Activated CD4-positive, alpha-beta T cell treated with anti-CD3 and anti-CD28 coated beads, Interleukin-2, amount 10 ng/mL, durations not matched to agents 7 days and 5 days (primary cell): ENCODE data around the gene KLHL11. TPM values are rescaled to one million over a fixed set of nuclear protein-coding genes. Genes with fewer than 3 reads are reported as not detected.
A peak's percentile ranks its signal among the peaks of the same experiment; 100 is the strongest.

Source experiments
- CTCF ChIA-PET: fragments of 350-600 bp; sonication (Branson Sonifier 250); formaldehyde crosslinking; loops from one replicate; lab custom pipeline; 2021; ENCODE audit warnings: antibody characterized with exemption; lab: Charles Lee
- POLR2A ChIA-PET: fragments of 350-600 bp; sonication (Branson Sonifier 250); formaldehyde crosslinking; loops from one replicate; lab custom pipeline; 2021; ENCODE audit warnings: antibody characterized with exemption; lab: Charles Lee
- DNase-seq: peaks from one replicate; pipeline ENCODE4 v3.0.0-alpha.2; 2020
- H3K27ac Mint-ChIP-seq: one replicate; pipeline ENCODE4 v1.8.0; 2021; ENCODE audit warnings: mild to moderate bottlenecking, moderate library complexity, mixed read lengths
- H3K27me3 Mint-ChIP-seq: one replicate; pipeline ENCODE4 v1.8.0; 2021; ENCODE audit warnings: mixed read lengths
- H3K36me3 Mint-ChIP-seq: one replicate; pipeline ENCODE4 v1.8.0; 2021; ENCODE audit warnings: low read depth, mixed read lengths
- H3K4me1 Mint-ChIP-seq: one replicate; pipeline ENCODE4 v1.8.0; 2021; ENCODE audit warnings: mixed read lengths
- H3K4me3 Mint-ChIP-seq: one replicate; pipeline ENCODE4 v1.8.0; 2021; ENCODE audit warnings: mild to moderate bottlenecking, moderate library complexity, mixed read lengths
- H3K9me3 Mint-ChIP-seq: one replicate; pipeline ENCODE4 v1.8.0; 2021; ENCODE audit warnings: mixed read lengths
- total RNA-seq, 2 experiments: library from RNA; stranded (reverse); gene quantifications; one replicate each; pipeline ENCODE4 v1.2.3, GENCODE V29; 2021

Gene KLHL11
- total RNA-seq, 2 experiments from 2014 or later: 13.2 to 13.9 TPM

DNA sequence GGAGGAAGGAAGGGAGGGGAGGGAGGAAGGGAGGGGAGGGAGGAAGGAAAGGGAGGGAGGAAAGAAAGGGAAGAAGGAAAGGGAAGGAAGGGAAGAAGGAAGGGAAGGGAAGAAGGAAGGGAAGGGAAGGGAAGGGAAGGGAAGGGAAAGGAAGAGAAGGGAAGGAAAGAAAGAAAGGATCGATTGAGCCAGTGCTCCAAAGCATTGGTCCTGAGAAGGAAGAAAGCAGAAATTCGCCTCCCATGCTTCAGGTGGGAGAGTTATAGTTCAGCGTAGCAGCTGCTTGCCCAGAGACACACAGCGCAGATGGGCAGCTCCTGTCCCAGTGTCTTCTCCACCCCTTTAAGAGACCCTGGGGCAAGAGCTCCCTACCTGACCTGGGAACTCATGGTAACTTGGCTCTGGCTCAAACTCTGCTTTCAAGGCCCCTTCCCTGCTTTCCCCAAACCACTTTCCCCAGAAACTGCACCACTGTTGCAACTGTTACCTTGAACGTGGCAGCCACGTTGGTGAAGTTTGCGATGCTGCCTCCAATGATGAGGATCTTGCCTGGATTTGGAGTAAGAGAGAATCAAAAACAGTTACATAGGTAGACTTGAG is 39.1 kb upstream of the KLHL11 start:
- Mint-ChIP-seq H3K4me1 (no peaks in the 10 kb centered on the region), H3K9me3 (no peaks in the 10 kb centered on the region), H3K27ac (no peak overlapping the region), H3K4me3 (no peak overlapping the region), H3K36me3 (peaks cover 46% of the 10 kb centered on the region), H3K27me3 (no peaks in the 10 kb centered on the region)
- CTCF ChIA-PET: no interaction called here
- POLR2A ChIA-PET: no interaction called here
- no peak for DNase-seq

DNA sequence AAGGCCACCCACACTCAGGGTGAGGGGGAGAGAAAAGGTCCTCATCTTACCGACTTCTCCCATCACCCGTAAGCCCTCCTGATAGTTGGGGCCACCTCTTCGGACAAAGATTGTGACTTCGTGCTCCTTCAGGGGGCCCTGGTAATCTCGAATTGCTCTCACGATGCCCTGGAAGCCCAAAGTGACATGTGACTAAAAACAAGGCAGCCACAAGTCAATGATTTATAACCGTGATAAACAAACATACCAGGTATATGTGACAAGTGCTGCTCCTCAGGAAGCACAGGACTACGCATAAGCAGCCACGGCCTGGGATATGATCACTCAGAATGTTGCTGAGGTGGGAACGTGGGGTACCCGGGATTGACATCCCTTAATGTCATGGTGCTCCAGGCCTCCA is 36.4 kb upstream of the KLHL11 start:
- CTCF ChIA-PET: interaction anchor here (0.7 kb wide), 1 partner anchor 38 kb away, joined by 3 read pairs; no protein-coding TSS in a partner anchor
- H3K27ac Mint-ChIP-seq: no peak overlapping the region
- H3K9me3 Mint-ChIP-seq: no peaks in the 10 kb centered on the region
- peaks cover 47% of the 10 kb centered on the region for H3K36me3 Mint-ChIP-seq
- H3K4me3 Mint-ChIP-seq: no peak overlapping the region
- POLR2A ChIA-PET: no interaction called here
- DNase-seq: no peak
- H3K27me3 Mint-ChIP-seq: no peaks in the 10 kb centered on the region
- H3K4me1 Mint-ChIP-seq: no peaks in the 10 kb centered on the region

DNA sequence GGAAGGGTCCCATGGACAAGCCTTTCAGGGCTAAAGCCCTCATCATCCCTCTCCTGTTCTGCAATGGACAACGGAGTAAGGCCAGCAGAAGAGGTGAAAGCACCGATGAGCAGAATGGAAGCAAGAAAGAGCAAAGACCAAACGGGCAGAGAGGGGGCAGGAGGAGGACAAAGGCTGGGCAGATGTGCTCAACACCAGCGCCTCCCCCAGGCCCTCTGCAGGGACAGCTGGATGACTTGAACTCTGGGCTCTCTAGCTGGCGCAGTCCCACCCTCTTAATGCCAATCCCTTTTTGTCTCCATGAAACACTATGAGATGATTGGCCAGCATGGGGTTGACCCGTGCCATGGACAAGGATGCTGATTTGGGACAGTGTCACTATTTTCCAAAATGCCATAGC is 31.5 kb upstream of the KLHL11 start:
- Mint-ChIP-seq H3K4me3 (no peak overlapping the region), H3K4me1 (no peaks in the 10 kb centered on the region), H3K27ac (no peak overlapping the region), H3K36me3 (peaks cover 61% of the 10 kb centered on the region), H3K9me3 (no peaks in the 10 kb centered on the region), H3K27me3 (no peaks in the 10 kb centered on the region)
- POLR2A ChIA-PET: no interaction called here
- DNase-seq: no peak
- CTCF ChIA-PET: no interaction called here

DNA sequence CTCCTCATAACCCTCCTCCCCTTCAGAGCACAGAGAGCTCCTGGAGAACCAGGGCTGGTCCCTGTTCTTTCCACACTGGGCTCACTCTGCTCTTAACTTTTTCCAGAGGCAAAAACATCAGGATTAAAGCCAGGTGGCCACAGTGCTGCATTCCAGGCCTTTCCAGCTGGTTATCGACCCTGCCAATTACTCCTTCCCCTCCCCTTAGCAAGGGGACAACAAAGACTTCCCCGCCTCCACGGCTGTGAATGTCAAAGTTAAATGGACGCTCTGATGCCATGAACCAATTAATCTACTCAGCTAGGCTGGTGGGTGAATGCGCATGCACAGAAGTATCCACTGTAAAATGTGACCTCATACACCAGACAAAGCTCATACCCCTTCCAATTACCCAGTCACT is 30.4 kb upstream of the KLHL11 start:
- no peak overlapping the region for H3K27ac Mint-ChIP-seq
- H3K4me1 Mint-ChIP-seq: no peaks in the 10 kb centered on the region
- POLR2A ChIA-PET: no interaction called here
- CTCF ChIA-PET: interaction anchor here (0.5 to 1.1 kb wide), 3 partner anchors 18 to 95 kb away, joined by 3 to 4 read pairs (median 3); no protein-coding TSS in a partner anchor
- H3K4me3 Mint-ChIP-seq: no peak overlapping the region
- H3K9me3 Mint-ChIP-seq: no peaks in the 10 kb centered on the region
- H3K27me3 Mint-ChIP-seq: no peaks in the 10 kb centered on the region
- no peak for DNase-seq
- peaks cover 54% of the 10 kb centered on the region for H3K36me3 Mint-ChIP-seq

DNA sequence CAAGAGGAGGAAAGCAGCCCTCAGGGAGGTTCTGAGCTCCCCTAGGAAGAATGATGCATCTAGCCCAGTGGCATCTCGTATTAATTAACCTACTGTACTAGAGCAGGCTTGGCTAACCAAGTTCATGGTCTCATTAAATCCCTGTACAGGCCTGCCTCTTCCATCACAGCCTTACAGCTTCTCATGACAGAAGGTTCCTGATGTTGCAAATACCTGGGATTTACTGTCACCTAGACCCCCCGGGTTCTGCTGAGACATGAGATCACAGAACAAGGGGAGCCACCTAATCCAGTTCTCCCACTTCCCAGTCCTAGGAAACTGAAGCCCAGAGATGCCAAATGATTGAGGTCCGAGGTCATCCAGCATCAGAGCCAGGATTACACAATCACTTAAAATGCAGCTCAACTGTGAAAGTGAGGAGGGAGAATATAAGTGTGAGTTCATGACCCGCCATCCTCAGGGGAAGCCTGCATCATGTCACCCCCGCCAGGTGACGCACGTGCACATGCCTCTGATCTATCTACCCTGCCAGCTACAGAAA is 29.6 kb upstream of the KLHL11 start:
- Mint-ChIP-seq H3K4me1 (no peaks in the 10 kb centered on the region), H3K27ac (no peak overlapping the region), H3K4me3 (no peak overlapping the region), H3K9me3 (no peaks in the 10 kb centered on the region), H3K27me3 (no peaks in the 10 kb centered on the region), H3K36me3 (peaks cover 55% of the 10 kb centered on the region)
- no peak for DNase-seq
- CTCF ChIA-PET: interaction anchor here (0.5 to 1.3 kb wide), 2 partner anchors 12 to 94 kb away, joined by 3 read pairs; no protein-coding TSS in a partner anchor
- POLR2A ChIA-PET: no interaction called here

DNA sequence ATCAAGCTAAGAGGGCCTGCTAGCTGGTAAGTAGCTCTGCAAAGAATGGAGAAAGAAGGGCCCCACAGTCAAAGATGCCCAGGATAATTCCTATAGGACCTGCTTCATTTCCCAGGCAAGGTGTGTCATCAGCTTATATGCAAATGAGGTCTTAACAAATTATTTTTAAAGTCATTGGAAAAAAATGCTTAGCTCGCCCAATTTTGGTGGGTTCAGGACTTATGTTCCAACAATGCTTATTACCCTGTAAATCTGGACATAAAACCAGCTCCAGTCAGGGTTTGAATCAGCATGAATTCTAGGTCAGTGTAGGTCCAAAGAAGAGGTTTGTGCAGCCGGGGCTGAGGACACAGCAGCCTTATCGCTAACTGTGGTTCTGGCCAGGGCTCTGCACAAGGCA is 28.2 kb upstream of the KLHL11 start:
- Mint-ChIP-seq H3K27ac (no peak overlapping the region), H3K36me3 (peaks cover 48% of the 10 kb centered on the region), H3K9me3 (no peaks in the 10 kb centered on the region), H3K27me3 (no peaks in the 10 kb centered on the region), H3K4me1 (no peaks in the 10 kb centered on the region), H3K4me3 (no peak overlapping the region)
- DNase-seq: no peak
- CTCF ChIA-PET: interaction anchor here (0.7 to 1.3 kb wide), 6 partner anchors 9 to 156 kb away, joined by 3 read pairs; partner anchors contain the start of gene ACLY
- POLR2A ChIA-PET: no interaction called here

DNA sequence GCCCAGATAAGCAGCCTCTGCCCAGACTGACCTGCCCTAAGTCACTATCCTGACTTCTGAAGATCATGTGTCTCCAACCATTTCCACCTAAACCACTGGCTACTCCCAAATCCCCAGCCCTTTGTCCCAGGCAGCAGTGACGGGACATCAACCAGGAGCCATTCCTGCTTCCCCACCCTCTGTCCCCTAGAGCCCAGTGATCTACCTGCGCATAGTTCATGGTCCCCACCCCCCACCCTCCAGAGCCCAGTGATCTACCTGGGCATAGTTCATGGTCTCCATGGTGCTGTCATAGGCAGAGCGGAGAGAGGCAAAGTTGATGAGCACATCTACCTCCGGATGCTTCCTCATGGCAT is 26.8 kb upstream of the KLHL11 start:
- Mint-ChIP-seq H3K4me1 (no peaks in the 10 kb centered on the region), H3K9me3 (no peaks in the 10 kb centered on the region), H3K4me3 (no peak overlapping the region), H3K27ac (no peak overlapping the region), H3K27me3 (no peaks in the 10 kb centered on the region), H3K36me3 (peaks cover 51% of the 10 kb centered on the region)
- no peak for DNase-seq
- CTCF ChIA-PET: interaction anchor here (0.6 to 1.0 kb wide), 2 partner anchors 90 to 221 kb away, joined by 3 to 5 read pairs; partner anchors contain the start of gene DHX58
- POLR2A ChIA-PET: no interaction called here

DNA sequence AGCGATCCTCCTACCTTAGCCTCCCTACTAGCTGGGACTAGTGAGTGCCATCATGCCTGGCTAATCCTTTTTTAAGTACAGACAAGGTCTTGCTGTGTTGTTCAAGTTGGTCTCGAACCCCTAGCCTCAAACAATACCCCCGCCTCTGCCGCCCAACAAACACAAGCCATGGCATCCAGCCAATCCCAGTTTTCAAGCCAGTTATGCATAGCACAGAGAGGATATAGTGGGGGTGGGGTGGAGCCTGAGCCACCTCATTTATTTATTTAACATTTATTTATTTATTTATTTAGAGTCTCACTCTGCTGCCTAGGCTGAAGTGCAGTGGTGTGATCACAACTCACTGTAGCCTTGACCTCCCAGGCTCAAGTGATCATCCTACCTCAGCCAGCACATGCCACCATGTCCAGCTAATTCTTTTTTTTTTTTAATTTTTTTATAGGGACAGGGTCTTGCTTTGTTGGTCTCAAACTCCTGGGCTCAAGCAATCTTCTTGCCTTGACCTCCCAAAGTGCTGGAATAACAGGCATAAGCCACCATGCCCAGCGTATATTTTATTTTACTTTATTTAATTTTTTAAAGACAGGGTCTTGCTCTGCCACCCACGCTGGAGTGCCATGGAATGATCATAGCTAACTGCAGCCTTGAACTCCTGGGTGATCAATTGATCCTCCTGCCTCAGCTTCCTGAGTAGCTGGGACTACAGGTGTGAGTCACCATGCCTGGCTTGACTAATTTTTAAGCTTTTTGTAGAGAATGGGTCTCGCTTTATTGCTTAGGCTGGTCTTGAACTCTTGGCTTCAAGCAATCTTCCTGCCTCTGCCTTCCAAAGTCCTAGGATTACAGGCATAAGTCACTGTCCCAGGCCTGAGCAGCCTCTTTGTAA is 26.2 kb upstream of the KLHL11 start:
- Mint-ChIP-seq H3K4me1 (no peaks in the 10 kb centered on the region), H3K36me3 (peaks cover 45% of the 10 kb centered on the region), H3K9me3 (no peaks in the 10 kb centered on the region), H3K27ac (no peak overlapping the region), H3K27me3 (no peaks in the 10 kb centered on the region), H3K4me3 (no peak overlapping the region)
- ChIA-PET POLR2A (no interaction called here), CTCF (interaction anchor here (0.7 kb wide), 1 partner anchor 137 kb away, joined by 3 read pairs; no protein-coding TSS in a partner anchor)
- no peak for DNase-seq

DNA sequence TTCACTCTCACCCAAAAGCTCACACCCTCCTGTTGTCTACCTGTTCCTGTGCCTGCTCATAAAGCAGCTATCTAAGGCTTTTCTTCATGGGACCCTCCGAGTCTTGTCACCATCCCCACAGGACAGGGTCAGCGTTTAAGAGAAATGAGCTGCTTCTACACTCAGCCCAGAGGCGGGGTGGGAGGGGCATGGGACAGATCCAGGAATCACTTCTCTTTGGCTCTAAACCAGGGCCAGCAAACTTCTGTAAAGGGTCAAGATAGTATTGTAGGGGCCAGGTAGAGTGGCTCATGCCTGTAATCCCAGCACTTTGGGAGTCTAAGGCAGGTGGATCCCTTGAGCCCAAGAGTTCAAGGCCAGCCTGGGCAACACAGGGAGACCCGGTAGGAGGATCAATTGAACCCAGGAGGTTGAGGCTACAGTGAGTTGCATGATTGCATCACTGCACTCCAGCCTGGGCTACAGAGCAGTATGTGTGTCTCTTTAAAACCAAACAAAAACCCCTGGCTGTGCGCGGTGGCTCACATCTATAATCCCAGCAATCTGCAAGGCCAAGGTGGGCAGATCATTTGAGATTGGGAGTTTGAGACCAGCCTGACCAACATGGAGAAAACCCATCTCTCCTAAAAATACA is 23.2 kb upstream of the KLHL11 start:
- Mint-ChIP-seq H3K4me3 (no peak overlapping the region), H3K27me3 (no peaks in the 10 kb centered on the region), H3K27ac (no peak overlapping the region), H3K4me1 (no peaks in the 10 kb centered on the region), H3K9me3 (no peaks in the 10 kb centered on the region), H3K36me3 (peaks cover 44% of the 10 kb centered on the region)
- CTCF ChIA-PET: no interaction called here
- POLR2A ChIA-PET: interaction anchor here (0.6 kb wide), 1 partner anchor 1436 kb away, joined by 3 read pairs; no protein-coding TSS in a partner anchor
- no peak for DNase-seq

DNA sequence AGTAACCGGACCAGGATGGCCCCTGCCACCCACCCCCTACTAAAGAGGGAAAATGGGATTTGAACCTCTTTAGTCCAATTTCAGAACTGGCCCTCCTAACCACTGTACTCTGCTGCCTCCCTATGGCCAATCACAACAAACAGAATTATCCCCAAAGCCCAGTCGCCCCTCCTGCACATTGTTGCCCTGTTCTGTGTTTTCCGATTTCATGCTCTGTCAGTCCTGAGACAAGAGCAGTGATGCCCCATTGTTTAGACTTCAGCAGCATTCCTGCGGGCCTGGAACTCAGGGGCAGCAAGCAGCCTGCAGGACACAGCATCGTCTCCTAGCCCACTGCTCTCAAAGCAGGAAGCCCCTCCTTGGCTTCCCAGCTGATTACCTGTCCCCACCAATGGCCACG is 20.5 kb upstream of the KLHL11 start:
- Mint-ChIP-seq H3K36me3 (peaks cover 36% of the 10 kb centered on the region), H3K4me1 (peaks cover 3% of the 10 kb centered on the region), H3K4me3 (no peak overlapping the region), H3K27ac (no peak overlapping the region), H3K9me3 (no peaks in the 10 kb centered on the region), H3K27me3 (no peaks in the 10 kb centered on the region)
- no peak for DNase-seq
- ChIA-PET POLR2A (no interaction called here), CTCF (no interaction called here)

DNA sequence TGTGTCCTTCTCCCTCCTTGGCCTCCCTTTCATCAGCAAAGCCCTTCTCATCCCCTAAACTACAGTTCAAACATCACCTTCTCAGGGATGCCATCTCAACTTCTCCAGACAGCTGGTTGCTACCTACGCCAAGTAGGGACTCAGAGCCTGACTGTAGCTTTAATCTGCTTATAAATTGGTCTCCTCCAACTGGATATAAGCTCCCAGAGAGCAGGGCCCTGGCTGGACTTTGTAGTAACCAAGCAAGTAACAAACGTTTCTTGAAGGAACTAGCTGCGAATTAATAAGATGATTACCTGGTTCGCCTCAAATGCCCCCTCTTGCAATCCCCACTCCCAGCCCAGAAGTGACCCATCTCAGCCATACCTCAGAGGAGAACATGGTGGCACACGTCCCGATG is 17.5 kb upstream of the KLHL11 start:
- CTCF ChIA-PET: interaction anchor here (1.0 to 1.3 kb wide), 3 partner anchors 11 to 56 kb away, joined by 3 to 4 read pairs (median 3); no protein-coding TSS in a partner anchor
- H3K4me1 Mint-ChIP-seq: peaks cover 3% of the 10 kb centered on the region
- H3K9me3 Mint-ChIP-seq: no peaks in the 10 kb centered on the region
- no peaks in the 10 kb centered on the region for H3K27me3 Mint-ChIP-seq
- no peak overlapping the region for H3K4me3 Mint-ChIP-seq
- DNase-seq: no peak
- POLR2A ChIA-PET: no interaction called here
- peaks cover 48% of the 10 kb centered on the region for H3K36me3 Mint-ChIP-seq
- peak overlapping the region; percentile 77 for H3K27ac Mint-ChIP-seq

DNA sequence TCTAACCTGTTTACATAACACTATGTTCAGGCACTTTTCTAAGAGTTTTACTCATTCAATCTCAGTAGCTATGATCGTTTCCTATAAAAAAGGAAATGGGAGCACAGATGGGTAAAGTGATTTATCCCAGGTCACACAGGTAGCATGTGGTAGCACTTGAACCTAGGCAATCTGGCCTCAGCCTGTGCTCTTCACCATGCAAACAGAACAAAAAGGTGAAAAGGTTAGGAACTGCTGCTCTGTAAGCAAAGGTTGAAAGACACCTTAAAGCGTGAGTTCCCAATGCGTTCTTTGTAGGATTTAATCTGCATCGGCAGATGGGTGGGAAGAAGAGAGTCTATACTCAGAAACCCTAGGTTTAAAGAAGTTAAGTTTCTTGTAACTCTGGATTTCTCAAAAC is 14.9 kb upstream of the KLHL11 start:
- no peak overlapping the region for H3K27ac Mint-ChIP-seq
- no peak overlapping the region for H3K4me3 Mint-ChIP-seq
- POLR2A ChIA-PET: interaction anchor here (0.6 kb wide), 1 partner anchor 50 kb away, joined by 3 read pairs; no protein-coding TSS in a partner anchor
- H3K4me1 Mint-ChIP-seq: peaks cover 3% of the 10 kb centered on the region
- peaks cover 49% of the 10 kb centered on the region for H3K36me3 Mint-ChIP-seq
- H3K27me3 Mint-ChIP-seq: no peaks in the 10 kb centered on the region
- CTCF ChIA-PET: no interaction called here
- DNase-seq: no peak
- no peaks in the 10 kb centered on the region for H3K9me3 Mint-ChIP-seq
